Measurements from ENCODE around the gene NKAPD1. TPM values are rescaled to one million over a fixed set of nuclear protein-coding genes. Genes with fewer than 3 reads are reported as not detected.

NKAPD1 gene
- total RNA-seq, 2 experiments from 2014 or later, result 20.6 to 22.5 TPM

GRCh38 chr11:112100462-112100861 lies 26.4 kb downstream of the NKAPD1 start:
- peaks cover 2% of the 10 kb centered on the region for H3K36me3 Mint-ChIP-seq
- no peak overlapping the region for H3K4me3 Mint-ChIP-seq
- no peaks in the 10 kb centered on the region for H3K4me1 Mint-ChIP-seq
- CTCF ChIA-PET, result interaction anchor here (1.0 kb wide), 1 partner anchor 10 kb away, joined by 3 read pairs; no protein-coding TSS in a partner anchor
- no peak overlapping the region for H3K27ac Mint-ChIP-seq
- DNase-seq (no peak), ATAC-seq (no peak)
- no peaks in the 10 kb centered on the region for H3K27me3 Mint-ChIP-seq
- H3K9me3 Mint-ChIP-seq (ENCODE audit: low read depth), result no peaks in the 10 kb centered on the region

GRCh38 chr11:112103446-112103845 lies 29.3 kb downstream of the NKAPD1 start:
- Mint-ChIP-seq H3K4me1 (no peaks in the 10 kb centered on the region), H3K36me3 (no peaks in the 10 kb centered on the region), H3K27ac (no peak overlapping the region), H3K9me3 (ENCODE audit: low read depth) (no peaks in the 10 kb centered on the region), H3K4me3 (no peak overlapping the region), H3K27me3 (no peaks in the 10 kb centered on the region)
- CTCF ChIA-PET, result interaction anchor here (0.6 to 2.2 kb wide), 6 partner anchors 9 to 1702 kb away, joined by 3 to 4 read pairs (median 3); no protein-coding TSS in a partner anchor
- ATAC-seq (no peak), DNase-seq (no peak)

GRCh38 chr11:112106070-112106469 lies 32.0 kb downstream of the NKAPD1 start:
- Mint-ChIP-seq H3K27me3 (no peaks in the 10 kb centered on the region), H3K9me3 (ENCODE audit: low read depth) (no peaks in the 10 kb centered on the region), H3K27ac (no peak overlapping the region), H3K36me3 (no peaks in the 10 kb centered on the region), H3K4me1 (no peaks in the 10 kb centered on the region), H3K4me3 (no peak overlapping the region)
- DNase-seq, result no peak
- no peak for ATAC-seq
- CTCF ChIA-PET, result no interaction called here

- DNase-seq, result no peak
- Mint-ChIP-seq H3K27ac (no peak overlapping the region), H3K4me1 (peaks cover 24% of the 10 kb centered on the region), H3K27me3 (no peaks in the 10 kb centered on the region), H3K9me3 (ENCODE audit: low read depth) (no peaks in the 10 kb centered on the region), H3K36me3 (no peaks in the 10 kb centered on the region), H3K4me3 (no peak overlapping the region)
- CTCF ChIA-PET, result interaction anchor here (0.7 to 5.5 kb wide), 20 partner anchors 8 to 854 kb away, joined by 3 to 27 read pairs (median 4); partner anchors contain the start of gene BCO2
- peak; percentile 57 for ATAC-seq
These were observed 39.7 kb downstream of the NKAPD1 start for GRCh38 chr11:112113539-112114457.

- peaks cover 2% of the 10 kb centered on the region for H3K36me3 Mint-ChIP-seq
- DNase-seq (no peak), ATAC-seq (no peak)
- no peak overlapping the region for H3K4me3 Mint-ChIP-seq
- no peaks in the 10 kb centered on the region for H3K9me3 Mint-ChIP-seq (ENCODE audit: low read depth)
- peaks cover 24% of the 10 kb centered on the region for H3K4me1 Mint-ChIP-seq
- H3K27ac Mint-ChIP-seq, result no peak overlapping the region
- CTCF ChIA-PET, result interaction anchor here (0.9 to 5.5 kb wide), 9 partner anchors 8 to 167 kb away, joined by 3 to 27 read pairs (median 4); partner anchors contain the start of gene BCO2
- no peaks in the 10 kb centered on the region for H3K27me3 Mint-ChIP-seq
These were observed 40.4 kb downstream of the NKAPD1 start for GRCh38 chr11:112114460-112114859.

DNA sequence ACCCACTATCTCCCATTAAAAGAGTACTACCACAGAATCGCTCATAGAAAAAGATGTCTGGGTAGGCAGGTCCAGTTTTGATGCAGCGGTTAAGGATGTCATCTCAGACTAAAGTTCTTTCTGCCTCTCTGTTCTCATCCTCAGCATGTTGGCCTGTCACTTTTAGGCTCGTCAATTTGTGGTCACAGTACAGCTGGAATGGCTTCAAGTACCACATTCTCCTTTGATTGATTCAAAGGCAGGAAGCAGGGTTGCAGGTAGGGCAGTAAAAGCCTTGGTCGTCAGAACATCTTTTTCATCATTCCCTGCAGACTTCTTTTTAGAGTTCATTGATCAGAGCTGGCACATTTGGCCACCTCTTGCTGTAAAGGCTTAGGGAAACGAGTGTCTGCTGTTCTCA lies 41.3 kb downstream of the NKAPD1 start:
- Mint-ChIP-seq H3K4me3 (no peak overlapping the region), H3K9me3 (ENCODE audit: low read depth) (no peaks in the 10 kb centered on the region), H3K4me1 (peaks cover 29% of the 10 kb centered on the region), H3K36me3 (peaks cover 2% of the 10 kb centered on the region), H3K27ac (no peak overlapping the region), H3K27me3 (no peaks in the 10 kb centered on the region)
- ATAC-seq, result no peak
- CTCF ChIA-PET, result interaction anchor here (1.7 to 5.5 kb wide), 2 partner anchors 23 to 166 kb away, joined by 4 to 27 read pairs; no protein-coding TSS in a partner anchor
- no peak for DNase-seq

DNA sequence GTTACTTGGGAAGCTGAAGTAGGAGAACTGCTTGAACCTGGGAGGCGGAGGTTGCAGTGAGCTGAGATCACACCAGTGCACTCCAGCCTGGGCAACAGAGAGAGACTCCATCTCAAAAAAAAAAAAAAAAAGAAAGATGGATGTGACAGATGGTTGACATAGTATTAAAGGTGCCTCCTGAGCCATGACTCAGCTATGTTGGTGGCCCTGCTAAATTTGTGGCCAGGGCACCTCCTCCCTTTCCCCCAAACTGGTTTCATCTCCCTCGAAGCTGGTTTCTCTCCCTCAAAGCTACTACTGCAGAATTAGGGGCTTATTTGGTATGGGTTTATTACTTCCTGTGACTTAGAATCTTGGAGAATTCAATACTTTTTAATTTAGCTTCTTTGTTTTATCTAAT lies 44.1 kb downstream of the NKAPD1 start:
- DNase-seq (peak; percentile 52), ATAC-seq (peak; percentile 61)
- Mint-ChIP-seq H3K27me3 (no peaks in the 10 kb centered on the region), H3K9me3 (ENCODE audit: low read depth) (no peaks in the 10 kb centered on the region), H3K36me3 (peaks cover 2% of the 10 kb centered on the region), H3K27ac (no peak overlapping the region), H3K4me3 (no peak overlapping the region), H3K4me1 (peaks cover 32% of the 10 kb centered on the region)
- CTCF ChIA-PET, result interaction anchor here (1.4 kb wide), 1 partner anchor 162 kb away, joined by 4 read pairs; no protein-coding TSS in a partner anchor

- peaks cover 2% of the 10 kb centered on the region for H3K36me3 Mint-ChIP-seq
- H3K9me3 Mint-ChIP-seq (ENCODE audit: low read depth), result no peaks in the 10 kb centered on the region
- DNase-seq, result no peak
- no peaks in the 10 kb centered on the region for H3K27me3 Mint-ChIP-seq
- no peak overlapping the region for H3K27ac Mint-ChIP-seq
- no peak for ATAC-seq
- no peak overlapping the region for H3K4me3 Mint-ChIP-seq
- CTCF ChIA-PET, result interaction anchor here (1.1 to 1.7 kb wide), 4 partner anchors 8 to 18 kb away, joined by 3 to 4 read pairs (median 4); no protein-coding TSS in a partner anchor
- H3K4me1 Mint-ChIP-seq, result peaks cover 19% of the 10 kb centered on the region
These were observed 48.0 kb downstream of the NKAPD1 start for GRCh38 chr11:112121981-112122615.

GRCh38 chr11:112123129-112123528 lies 49.0 kb downstream of the NKAPD1 start:
- Mint-ChIP-seq H3K36me3 (peaks cover 2% of the 10 kb centered on the region), H3K4me3 (no peak overlapping the region), H3K4me1 (peaks cover 15% of the 10 kb centered on the region), H3K9me3 (ENCODE audit: low read depth) (no peaks in the 10 kb centered on the region), H3K27ac (no peak overlapping the region), H3K27me3 (no peaks in the 10 kb centered on the region)
- CTCF ChIA-PET, result interaction anchor here (1.1 to 1.5 kb wide), 2 partner anchors 10 to 13 kb away, joined by 4 read pairs; no protein-coding TSS in a partner anchor
- DNase-seq (no peak), ATAC-seq (no peak)

DNA sequence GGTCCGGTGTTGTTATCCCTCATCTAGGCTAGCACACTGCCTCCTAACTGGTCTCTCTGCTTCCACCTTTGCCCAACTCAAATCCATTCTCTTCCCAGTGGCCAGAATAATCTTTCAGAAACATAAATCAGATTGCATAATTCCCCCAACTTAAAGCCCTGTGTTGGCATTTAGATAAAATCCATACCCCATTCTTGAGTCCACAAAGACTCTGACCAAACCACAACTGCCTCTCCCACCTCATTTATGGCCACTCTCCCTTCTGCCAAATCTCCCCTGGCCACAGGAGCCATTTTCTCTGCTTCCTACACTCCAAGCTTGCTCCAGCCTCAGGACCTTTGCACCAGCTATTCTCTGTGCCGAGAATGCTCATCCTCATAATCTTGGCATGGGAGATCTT lies 53.0 kb downstream of the NKAPD1 start:
- Mint-ChIP-seq H3K9me3 (ENCODE audit: low read depth) (no peaks in the 10 kb centered on the region), H3K27me3 (no peaks in the 10 kb centered on the region), H3K4me3 (no peak overlapping the region), H3K27ac (no peak overlapping the region), H3K36me3 (no peaks in the 10 kb centered on the region), H3K4me1 (peaks cover 5% of the 10 kb centered on the region)
- DNase-seq (no peak), ATAC-seq (no peak)
- CTCF ChIA-PET, result no interaction called here

- Mint-ChIP-seq H3K4me1 (peaks cover 11% of the 10 kb centered on the region), H3K4me3 (no peak overlapping the region), H3K27me3 (no peaks in the 10 kb centered on the region), H3K9me3 (ENCODE audit: low read depth) (no peaks in the 10 kb centered on the region), H3K27ac (no peak overlapping the region), H3K36me3 (no peaks in the 10 kb centered on the region)
- ATAC-seq (no peak), DNase-seq (no peak)
- CTCF ChIA-PET, result no interaction called here
These were observed 54.5 kb downstream of the NKAPD1 start for GRCh38 chr11:112128483-112129121.

GRCh38 chr11:112129656-112130055 lies 55.6 kb downstream of the NKAPD1 start:
- no peak overlapping the region for H3K27ac Mint-ChIP-seq
- H3K36me3 Mint-ChIP-seq, result no peaks in the 10 kb centered on the region
- no peaks in the 10 kb centered on the region for H3K9me3 Mint-ChIP-seq (ENCODE audit: low read depth)
- no peaks in the 10 kb centered on the region for H3K27me3 Mint-ChIP-seq
- peaks cover 11% of the 10 kb centered on the region for H3K4me1 Mint-ChIP-seq
- H3K4me3 Mint-ChIP-seq, result no peak overlapping the region
- CTCF ChIA-PET, result interaction anchor here (0.7 to 2.6 kb wide), 3 partner anchors 13 to 18 kb away, joined by 3 to 7 read pairs (median 6); no protein-coding TSS in a partner anchor
- ATAC-seq (no peak), DNase-seq (no peak)

DNA sequence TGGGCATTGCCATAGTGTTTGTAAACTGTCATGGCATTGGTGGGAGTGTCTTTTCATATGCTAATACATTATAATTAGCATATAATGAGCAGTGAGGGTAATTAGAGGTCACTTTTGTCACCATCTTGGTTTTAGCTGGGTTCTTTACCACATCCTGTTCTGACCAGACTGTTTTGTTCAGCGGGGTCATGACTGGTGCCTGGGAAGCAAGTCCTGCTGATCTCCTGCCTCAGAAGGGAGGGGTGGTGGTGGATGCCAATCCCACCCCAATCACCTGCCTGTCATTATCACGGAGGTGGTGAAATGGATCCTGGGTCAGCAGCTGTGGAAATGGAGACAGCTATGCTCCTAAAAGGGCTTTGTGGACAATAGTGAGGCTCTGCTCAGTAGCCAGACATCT lies 58.6 kb downstream of the NKAPD1 start:
- CTCF ChIA-PET, result no interaction called here
- DNase-seq (no peak), ATAC-seq (no peak)
- Mint-ChIP-seq H3K9me3 (ENCODE audit: low read depth) (no peaks in the 10 kb centered on the region), H3K27me3 (no peaks in the 10 kb centered on the region), H3K27ac (no peak overlapping the region), H3K36me3 (no peaks in the 10 kb centered on the region), H3K4me1 (peaks cover 11% of the 10 kb centered on the region), H3K4me3 (no peak overlapping the region)
